NCI-H146 treated with DMSO at 0.1 percent for 48 hours (cell line): ENCODE results near the gene VAV1.
"Not testable (repeated sequence)": the region's sequence is repeated elsewhere in the genome, so short reads cannot be mapped to it uniquely, and the experiment has no call there.

Source experiments
- DNase-seq: peaks from one replicate; lab custom pipeline; 2025; ENCODE audit not compliant: unreplicated experiment; lab: John Stamatoyannopoulos, UW

VAV1 gene

DNA sequence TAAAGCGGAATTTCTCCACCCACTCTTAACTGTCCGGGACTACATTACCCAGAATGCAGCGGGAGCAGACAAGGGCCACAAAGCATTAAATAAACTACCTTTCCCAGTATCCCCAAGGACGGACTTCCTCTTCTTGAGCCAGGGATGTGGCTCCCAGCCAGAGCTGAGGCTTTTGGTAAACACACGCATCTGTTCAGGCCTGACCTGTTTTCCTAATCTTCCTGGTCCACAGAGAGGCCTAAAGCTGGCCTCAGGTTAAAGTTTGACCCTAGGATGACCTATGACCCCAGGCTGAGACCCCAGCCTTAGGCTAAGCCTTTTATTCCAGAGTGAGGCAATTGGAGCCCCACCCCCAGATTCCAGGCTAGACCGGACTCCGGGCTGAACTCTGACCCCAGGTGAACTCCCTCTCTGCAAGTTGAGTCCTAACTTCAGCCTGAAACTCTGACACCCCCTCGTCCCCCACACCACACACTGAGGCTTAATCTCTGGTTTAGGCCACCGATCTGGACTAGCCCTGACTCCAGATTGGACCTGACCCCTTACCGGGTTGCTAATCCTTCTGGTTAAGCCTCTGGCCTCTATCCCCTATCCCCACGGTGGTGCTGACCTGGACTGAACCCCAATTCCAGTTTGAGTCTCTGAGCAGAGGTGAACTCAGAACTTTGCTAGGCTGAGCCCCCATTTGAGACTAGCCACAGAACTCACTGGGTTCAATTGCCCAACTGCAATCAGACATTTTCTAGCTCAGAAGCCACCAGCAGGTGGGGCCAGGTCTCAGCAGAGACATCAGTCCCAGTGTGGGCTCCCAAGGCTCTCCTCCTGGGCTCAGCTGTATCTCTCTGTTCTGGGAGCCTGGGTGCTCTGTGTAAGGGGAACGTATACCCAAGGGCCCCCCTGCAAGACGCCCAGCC is 34.4 kb upstream of the VAV1 start:
- peak; percentile 12 for DNase-seq

DNA sequence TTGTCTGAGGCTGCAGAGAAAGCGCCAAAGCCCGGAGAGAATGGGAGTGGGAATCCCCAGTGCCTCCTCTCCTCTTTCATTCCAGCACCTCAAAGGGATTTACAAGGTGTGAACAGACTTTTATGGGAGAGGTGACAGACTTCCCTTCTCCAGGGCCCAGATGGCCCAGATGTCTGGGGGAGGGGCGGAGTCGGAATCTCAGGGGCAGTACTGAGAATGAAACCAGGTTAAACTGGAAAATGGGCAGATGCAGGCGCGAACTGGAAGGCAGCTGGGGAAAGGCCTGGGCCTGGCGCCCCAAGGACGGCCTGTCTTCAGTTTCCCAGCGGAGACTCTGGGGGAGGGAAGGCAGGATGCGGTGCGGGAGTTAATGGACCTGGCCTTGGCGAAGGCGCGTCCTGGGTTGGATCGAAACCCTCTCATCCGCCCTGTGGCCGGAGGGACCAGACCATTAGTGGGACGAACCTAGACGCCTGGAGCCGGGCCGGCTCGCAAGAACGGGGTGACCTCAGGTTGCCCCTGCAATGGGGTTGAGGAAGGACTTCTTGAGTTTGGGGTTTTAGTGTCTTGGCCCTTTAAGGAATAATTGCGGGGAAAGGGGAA is 33.6 kb upstream of the VAV1 start:
- DNase-seq = no peak

DNA sequence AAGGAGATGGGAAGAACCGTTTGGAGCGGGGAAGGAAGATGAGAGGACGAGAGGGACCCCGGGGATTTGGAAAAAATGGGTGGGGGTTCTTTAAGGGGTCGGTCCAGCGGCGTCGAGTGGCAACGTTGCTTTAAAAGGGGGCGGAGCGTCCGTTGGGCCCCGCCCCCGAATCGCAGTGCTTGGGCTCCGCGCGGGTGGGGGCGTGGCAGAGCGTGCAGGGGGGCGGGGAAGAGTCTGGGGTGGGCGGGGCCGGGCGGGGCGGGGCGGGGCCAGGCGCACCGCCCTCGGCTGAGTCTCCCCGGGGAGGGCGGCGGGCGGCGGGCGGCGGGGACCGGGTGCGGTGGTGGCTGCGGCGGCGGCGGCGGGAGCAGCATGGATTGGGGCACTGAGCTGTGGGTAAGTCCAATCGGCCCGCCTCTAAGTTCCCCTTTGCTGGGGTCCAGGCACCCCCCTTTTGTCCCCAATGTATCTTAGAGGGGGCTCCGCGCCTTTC is 33.1 kb upstream of the VAV1 start, which contains the start of gene TRIP10:
Gene TRIP10 (plus strand): TSS at position 291 of the 493 bp plus-strand sequence. CDS start 82 bp downstream, at position 373.
- peak; percentile 17 for DNase-seq

DNA sequence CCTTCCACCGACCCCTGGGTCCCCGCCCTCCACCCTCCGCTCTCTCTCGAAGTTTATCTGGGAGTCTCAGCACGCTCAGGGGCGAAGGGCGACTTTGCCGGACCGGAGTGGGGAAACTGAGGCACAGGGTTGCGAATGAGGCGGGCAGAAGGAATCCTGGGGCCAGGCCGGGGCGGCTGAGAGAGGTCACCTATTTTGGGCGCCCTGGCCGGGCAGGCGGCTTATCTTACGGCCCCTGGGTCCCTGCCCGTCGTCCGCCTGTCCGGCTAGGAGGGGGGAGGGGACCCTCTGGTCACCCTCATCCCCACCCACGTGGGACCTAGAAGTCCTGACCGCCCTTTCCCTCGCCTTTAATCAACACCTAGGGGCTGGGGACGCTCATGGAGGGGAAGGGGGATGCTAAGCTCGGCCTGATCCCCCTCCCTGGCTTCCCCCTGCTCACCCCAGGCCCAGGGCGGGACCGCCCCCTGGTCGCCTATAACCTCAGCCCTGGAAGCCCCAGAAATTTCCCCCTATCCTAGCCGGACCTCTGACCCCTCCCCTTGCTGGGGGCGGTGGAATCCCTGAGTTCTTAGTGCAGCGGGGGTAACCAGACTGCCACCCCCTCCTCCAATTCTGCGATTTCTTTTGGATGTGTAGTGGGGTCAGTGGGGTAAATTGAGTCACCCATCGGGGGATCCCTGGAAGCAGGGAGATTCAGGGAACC is 32.5 kb upstream of the VAV1 start:
- no peak for DNase-seq

DNA sequence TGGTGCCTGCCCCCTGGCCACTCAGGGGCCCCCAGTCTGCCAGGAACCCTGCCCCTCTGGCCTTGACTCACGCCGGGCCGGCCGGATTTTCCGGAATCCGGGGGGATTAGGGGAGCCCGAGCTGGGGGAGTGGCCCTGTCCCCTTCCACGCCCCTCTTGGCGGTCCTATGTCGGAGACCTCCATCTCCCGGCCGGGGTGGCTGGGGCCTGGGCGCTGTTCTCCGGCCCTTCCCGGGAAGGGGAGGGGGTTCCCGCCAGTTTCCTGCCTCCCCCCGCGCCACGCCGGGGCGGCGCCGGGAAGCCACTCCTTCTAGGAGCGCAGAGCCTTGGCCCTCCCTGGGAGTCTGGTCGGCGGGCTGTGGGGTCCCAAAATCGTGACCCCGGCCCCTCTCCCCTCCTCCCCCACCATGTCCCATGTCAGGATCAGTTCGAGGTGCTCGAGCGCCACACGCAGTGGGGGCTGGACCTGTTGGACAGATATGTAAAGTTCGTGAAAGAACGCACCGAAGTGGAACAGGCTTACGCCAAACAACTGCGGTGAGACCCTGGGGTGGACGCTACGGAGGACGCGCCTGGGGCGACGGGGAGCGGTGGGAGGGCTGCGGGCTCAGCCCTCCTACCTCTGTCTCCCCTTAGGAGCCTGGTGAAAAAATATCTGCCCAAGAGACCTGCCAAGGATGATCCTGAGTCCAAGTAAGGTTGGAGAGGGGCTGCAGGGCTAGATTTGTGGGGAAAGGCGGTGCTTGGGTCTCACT is 31.7 kb upstream of the VAV1 start:
- DNase-seq = no peak

DNA sequence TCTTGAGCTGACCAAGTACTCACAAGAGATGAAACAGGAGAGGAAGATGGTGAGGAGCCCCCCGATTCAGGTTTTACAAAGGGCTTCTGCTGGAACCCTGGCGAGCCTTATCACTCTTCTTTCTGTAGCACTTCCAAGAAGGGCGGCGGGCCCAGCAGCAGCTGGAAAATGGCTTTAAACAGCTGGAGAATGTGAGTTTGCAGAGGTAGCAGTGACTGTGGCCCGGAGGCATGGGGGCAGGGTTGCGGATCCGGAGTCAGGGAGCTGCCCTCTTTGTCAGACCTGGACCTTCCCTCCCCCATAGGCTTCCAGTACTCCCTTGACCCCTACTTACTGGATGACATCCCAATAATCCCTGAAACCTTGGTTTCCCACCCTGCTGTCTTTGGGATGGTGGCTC is 29.4 kb upstream of the VAV1 start:
- DNase-seq = no peak

DNA sequence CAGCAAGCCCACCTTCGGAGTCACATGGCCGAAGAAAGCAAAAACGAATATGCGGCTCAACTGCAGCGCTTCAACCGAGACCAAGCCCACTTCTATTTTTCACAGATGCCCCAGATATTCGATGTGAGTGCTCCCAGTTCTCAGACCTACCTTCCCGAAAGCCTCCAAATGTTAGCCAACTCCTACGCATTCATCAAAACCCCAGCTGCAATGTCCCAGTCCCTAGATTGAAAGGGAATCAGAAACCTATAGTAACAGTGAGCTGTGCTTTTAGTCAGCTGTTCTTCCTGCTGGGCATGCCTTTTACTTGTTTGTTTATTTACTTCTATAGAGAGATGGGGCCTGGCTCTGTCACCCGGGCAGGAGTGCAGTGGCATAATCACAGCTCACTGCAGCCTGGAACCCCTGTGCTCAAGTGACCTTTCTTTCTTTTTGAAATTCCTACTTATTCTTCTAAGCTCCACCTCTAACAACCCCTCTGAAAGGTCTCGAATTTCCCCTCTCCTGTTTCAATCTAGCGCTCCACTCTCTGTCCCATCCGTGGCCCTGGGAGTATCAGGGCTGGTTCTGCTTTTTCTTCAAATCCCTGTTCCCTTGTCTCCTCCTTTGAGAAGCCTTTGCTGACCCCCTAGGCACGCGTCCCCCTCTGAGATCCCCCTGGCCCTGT is 28.7 kb upstream of the VAV1 start:
- DNase-seq = no peak

DNA sequence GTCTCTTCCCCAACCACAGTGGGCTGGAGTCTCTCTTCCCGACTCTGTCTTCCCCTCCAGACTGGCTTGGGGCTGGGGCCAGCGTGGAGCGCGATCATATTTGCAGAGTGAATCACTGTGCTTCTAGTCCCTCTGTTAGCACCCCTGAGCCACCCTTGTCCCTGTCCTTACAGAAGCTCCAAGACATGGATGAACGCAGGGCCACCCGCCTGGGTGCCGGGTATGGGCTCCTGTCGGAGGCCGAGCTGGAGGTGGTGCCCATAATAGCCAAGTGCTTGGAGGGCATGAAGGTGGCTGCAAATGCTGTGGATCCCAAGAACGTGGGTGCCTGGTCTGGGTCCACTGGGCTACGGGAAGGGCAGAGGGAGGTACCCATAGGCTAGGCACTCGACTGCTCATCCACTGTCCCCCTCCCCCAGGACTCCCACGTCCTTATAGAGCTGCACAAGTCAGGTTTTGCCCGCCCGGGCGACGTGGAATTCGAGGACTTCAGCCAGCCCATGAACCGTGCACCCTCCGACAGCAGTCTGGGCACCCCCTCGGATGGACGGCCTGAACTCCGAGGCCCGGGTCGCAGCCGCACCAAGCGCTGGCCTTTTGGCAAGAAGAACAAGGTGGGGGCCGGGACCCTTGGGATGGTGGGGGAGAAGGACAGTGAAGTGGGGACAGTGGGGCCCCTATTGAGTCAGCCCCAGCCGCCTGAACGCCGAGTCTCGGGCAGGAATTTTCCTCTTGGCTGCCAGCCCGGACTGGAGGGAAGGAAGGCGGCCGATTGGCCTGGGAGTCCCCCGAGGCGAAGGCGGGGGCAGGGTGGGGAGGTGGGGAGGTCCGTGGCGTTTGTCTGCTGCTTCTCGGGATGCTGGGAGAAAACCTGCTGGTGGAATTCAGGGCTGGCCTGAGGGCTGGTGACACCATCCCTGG is 27.9 kb upstream of the VAV1 start:
- DNase-seq = no peak

DNA sequence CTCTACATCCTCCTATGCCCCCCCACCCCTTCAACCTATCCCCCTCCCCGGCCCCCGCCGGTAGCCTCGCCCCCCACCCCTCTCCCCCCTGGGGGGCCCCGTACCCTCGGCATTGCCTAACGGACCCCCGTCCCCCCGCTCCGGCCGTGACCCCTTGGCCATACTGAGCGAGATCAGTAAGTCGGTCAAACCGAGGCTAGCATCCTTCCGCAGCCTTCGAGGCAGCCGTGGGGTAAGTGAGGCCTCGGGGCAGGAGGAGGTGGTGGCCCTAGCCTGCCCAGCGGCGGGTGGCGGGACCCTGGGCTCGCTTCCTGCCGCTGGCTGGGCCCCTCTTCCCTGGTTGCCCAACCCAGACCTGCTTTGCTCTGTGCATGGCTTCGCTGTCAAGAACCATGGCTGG is 26.5 kb upstream of the VAV1 start:
- DNase-seq = no peak

DNA sequence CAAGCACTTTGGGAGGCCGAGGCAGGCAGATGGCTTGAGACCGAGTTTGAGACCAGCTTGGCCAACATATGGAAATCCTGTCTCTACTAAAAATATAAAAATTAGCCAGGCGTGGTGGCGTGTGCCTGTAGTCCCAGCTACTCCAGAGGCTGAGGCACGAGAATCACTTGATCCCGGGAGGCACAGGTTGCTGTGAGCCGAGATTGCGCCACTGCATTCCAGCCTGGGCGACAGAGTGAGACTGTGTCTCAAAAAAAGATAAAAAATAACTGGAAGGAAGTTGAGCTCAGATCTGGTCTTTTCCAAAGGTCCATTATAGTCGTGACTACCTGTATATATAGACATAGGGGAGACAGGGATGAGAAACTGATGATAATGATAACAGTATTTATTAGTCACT is 24.0 kb upstream of the VAV1 start:
- DNase-seq = not testable (repeated sequence)

DNA sequence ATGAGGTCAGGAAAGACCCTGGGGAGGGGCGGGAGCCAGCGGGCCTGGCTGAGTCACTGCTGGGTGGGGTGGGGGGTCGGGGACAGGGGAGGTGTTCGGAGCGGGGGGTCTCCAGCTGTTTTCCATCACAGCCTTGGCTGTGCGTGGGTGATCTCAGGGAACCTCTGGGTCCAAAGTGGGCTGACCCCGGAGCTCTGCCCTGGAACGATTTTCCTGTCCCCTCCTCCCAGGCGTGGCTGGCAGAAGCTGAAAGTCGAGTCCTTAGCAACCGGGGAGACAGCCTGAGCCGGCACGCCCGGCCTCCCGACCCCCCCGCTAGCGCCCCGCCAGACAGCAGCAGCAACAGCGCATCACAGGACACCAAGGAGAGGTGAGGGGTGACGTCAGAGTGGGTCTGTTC is 22.4 kb upstream of the VAV1 start:
- no peak for DNase-seq

DNA sequence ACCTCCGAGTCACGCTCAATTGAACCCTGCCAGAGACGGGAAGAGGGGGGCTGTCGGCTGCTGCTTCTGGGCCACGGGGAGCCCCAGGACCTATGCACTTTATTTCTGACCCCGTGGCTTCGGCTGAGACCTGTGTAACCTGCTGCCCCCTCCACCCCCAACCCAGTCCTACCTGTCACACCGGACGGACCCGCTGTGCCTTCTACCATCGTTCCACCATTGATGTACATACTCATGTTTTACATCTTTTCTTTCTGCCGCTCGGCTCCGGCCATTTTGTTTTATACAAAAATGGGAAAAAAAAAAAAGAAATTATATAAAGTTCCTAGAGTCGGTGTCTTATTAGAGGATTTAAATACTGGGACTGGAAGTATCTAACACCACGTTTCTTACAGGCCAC is 21.3 kb upstream of the VAV1 start:
- DNase-seq = no peak

DNA sequence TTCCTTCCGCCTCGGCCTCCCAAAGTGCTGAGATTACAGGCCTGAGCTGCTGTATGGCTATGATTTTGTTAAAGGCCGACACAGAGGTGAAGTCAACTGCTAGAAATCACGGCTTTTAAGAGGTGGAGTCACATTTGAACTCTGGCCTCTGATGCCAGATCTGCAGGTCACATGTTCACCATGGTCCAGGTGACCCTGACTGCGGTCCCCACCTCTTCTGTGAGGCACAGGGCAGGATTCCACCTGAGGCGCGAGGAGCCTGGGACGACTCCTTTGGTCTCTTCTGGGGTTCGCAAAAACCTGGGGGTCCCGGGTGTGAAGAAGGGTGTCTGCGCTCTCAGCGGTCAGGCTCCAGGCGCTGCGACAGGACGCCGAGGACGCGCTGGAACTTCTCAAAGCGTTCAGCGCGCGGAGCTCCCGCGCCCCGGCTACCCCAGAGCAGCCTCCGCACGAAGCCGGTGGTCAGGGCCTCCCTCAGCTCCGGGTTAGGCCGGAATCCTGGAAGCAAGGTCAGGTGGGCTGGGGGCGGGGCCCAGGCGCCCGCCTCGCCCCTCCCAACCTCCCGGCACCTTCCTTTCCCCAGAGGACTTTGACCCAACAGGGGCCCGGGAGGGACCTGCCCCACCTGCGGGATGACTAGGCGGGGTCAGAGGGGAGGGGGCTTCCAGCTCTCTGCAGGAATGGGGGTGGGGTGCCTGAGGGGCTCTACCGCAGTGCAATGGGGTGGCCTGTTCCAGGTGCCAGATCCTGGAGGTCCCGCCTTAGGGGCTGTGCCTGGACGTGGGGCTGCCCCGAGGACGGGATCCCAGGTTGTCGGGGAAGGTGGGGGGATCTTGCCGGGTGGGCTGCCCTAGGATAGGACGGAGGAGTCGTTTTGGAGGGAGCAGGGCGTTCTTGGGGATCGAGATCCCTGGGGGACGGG is 20.0 kb upstream of the VAV1 start:
- no peak for DNase-seq

DNA sequence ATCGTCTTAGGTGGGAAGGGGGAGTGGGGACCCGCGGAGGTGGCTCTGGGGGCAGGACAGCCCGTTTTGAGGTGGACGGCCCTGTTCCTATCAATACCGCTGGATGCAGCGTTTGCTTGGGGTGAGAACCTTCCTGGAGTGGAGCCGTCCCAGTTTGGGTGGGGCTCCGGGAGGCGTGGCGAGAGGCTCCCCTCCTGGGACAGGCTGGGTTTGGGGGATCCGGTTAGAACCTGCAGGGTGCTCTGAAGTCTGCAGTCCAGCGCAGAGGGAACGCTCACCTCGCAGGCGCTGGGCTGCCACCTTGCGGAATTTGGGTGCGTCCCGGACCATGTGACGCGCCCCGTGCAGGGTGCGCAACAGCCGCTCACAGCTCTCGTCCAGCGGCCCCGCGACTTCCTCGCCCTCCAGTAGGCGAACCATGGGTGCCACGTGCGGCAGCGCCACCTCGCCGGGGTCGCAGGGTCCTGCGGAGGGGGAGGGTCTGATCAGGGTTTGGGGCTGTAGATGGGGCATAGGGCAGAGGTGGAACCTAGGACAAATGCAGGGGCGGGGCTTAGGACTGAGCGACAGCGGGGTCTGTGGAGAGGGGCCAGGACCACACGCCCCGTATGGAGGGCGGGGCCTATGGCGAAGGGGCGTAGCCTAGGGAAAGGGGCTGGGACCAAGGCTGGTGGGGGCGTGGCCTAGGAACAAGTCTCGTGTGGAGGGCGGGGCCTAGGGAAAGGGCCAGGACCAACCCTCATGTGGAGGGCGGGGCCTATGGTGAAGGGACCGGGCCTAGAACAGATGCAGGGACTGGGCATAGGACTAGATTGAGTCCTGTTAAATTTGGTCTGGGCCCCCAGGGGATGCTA is 19.1 kb upstream of the VAV1 start:
- no peak for DNase-seq

DNA sequence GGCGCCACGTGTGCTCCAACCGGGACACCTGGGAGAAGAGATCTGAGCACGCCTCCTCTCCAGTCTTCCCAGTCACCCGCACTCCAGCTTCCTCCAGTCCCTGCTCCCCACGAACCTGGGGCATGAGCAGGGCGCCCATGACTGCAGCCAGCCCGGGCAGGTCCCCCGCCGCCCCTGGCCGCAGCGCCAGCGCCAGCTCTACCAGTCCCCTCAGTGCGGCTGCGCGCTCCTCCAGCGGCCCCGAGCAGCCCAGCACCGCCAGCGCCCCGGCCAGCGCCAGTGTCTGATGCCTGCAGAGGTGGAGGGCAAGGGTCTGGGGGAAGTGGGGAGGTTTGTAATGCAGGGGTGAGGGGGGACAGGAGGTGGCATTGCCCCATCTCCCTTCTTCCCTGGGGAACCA is 18.4 kb upstream of the VAV1 start:
- no peak for DNase-seq

DNA sequence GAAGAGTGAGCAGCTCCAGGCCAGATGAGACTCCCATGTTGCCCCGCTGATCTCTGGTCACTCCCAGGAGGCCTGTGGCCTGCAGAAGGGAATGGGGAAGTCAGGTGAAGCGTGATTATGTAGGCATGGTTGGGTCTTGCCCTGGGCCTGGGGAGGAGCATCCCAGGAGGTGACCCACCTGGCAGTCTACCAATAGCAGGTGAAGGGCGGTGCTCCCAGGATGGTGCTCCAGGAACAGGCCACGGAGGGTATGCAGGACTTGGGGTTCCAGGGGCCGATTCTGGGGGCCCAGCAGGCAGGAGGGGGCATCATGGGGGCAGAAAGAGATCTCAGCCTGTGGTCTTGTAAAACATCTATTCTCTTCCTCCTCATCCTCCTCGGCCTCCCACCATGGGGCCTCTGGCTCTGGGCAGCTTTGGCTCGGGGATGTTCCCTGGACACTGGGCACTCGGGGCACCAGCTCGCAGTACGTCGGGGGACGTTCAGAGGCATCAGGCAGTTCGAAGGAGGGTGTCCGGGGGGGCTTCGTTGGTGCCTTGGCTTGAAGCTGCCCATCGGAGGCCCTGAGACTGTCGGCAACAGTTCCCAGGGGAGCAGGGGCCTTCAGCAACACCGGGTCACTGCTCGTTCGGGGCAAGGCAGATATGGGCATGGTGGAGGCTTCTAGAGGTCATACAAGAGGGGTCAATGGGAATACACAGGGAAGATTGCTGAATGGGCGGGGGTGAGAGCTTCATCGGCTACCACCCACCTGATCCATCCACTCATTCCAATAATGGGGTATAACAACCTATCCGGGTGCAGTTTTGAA is 17.6 kb upstream of the VAV1 start:
- DNase-seq = no peak

DNA sequence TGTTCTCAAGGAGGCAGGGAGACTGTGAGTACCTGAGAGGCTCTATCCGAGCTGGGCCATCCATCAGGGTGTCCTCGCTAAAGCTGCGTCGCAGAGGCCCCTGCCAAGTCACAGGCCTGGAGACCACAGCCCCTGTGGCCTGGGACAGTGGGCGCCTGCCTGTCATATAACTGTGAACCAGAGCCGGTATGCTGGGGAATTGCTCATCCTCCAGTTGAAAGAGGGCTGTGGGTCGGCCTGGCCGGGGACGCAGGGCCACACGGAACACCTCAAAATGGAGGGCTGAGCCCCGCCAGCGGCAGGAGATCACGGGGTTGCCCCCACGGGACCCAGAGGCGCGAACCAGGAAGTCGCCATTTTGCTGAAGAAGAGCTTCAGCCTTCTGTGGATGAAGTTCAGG is 11.9 kb upstream of the VAV1 start:
- DNase-seq = no peak
